Measurements from ENCODE around the gene BCL10. TPM values are rescaled to one million over a fixed set of nuclear protein-coding genes. Genes with fewer than 3 reads are reported as not detected.

Gene BCL10
- total and polyA plus RNA-seq, 7 experiments from 2014 or later: 17.4 to 53.0 (median 33.1) TPM

DNA sequence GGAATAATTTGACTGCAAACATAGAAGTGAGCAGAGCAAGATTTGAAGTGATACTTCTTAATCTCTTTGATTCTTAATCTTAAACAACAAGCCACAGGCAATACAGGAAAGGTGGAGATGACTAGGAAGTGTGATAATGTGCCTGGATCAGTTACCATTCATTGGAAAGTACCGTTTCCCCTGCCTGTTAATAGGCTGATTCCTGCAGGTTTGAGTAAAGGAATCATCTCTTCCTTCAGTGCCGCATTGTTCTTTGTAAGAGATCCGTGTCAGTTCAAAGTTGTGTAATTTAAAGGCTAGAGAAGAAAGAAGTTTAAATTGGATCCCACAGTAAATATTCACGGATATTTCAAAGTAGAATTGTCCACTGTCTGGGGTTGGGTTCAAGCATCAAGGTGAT lies 43.5 kb upstream of the BCL10 start:
- Histone ChIP-seq H3K27ac (ENCODE audit: low read depth, low read length) (no peak overlapping the region), H3K36me3 (ENCODE audit: control insufficient read depth in 2 of 3, insufficient read depth in 3 of 3, low read length in 3 of 3) (no peaks in the 10 kb centered on the region), H3K4me1 (ENCODE audit: control insufficient read depth in 2 of 2, insufficient read depth in 2 of 2, low read length in 2 of 2) (no peaks in the 10 kb centered on the region), H3K27me3 (ENCODE audit: control insufficient read depth in 2 of 2, insufficient read depth in 2 of 2, low read length in 2 of 2) (peaks cover 0 to 3% of the 10 kb centered on the region in 2 donors), H3K4me3 (ENCODE audit: low read length) (no peak overlapping the region), H3K9me3 (ENCODE audit: control insufficient read depth in 2 of 3, low read length in 3 of 3) (no peaks in the 10 kb centered on the region)
- ATAC-seq (no peak), DNase-seq (no peak)
- Mint-ChIP-seq H3K9me3 (no peaks in the 10 kb centered on the region), H3K4me1 (peaks cover 0 to 6% (median 0%) of the 10 kb centered on the region in 7 donors), H3K4me3 (no peak overlapping the region), H3K27ac (no peak overlapping the region), H3K36me3 (no peaks in the 10 kb centered on the region), H3K27me3 (peaks cover 17 to 49% (median 26%) of the 10 kb centered on the region in 5 donors)
- ChIA-PET POLR2A (interaction anchor here (0.5 kb wide), 1 partner anchor 33 kb away, joined by 4 read pairs; no protein-coding TSS in a partner anchor), CTCF (no interaction called here)
- intact Hi-C loops (cut with micrococcal nuclease): no loop called here

DNA sequence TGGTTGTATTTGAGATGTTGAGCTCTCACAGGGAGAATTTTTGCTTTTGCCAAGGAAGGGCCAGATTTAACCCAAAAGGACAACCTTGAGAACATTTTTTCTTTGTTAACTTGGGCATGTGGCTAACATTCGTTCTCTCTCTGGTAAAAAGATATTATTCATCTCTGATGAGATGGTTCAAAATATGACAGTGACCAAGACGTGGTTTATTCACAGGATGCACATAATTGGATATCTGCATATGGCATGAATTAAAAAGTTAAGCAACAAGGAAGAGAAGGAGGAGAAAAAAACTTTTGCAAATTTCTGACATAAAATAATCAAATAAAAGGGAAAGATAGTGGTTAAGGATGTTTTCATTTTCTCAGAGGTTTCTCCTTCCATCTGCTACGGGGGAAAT lies 43.1 kb upstream of the BCL10 start:
- intact Hi-C loops (cut with micrococcal nuclease): no loop called here
- Mint-ChIP-seq H3K9me3 (no peaks in the 10 kb centered on the region), H3K4me3 (no peak overlapping the region)

DNA sequence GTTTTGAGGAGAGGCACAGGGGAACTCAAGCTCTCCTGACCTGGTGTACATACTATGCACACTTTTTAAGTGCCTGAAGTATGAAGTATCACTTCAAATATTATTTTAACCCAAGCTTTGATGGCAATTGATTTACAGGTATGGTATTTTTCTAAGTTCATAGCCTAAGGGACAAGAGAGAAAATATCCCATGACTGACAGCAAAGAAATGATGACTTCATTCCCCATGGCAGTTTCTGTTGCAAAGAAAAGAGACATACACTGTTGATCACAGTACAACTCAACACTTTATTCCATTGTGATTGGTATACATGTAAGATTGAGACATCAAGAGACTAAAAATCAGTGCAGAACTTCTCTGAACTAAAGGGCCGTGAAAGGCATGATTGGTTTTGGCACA lies 41.8 kb upstream of the BCL10 start:
- Histone ChIP-seq H3K4me1 (ENCODE audit: control insufficient read depth in 2 of 2, insufficient read depth in 2 of 2, low read length in 2 of 2) (no peaks in the 10 kb centered on the region), H3K27me3 (ENCODE audit: control insufficient read depth in 2 of 2, insufficient read depth in 2 of 2, low read length in 2 of 2) (peaks cover 0 to 3% of the 10 kb centered on the region in 2 donors), H3K36me3 (ENCODE audit: control insufficient read depth in 2 of 3, insufficient read depth in 3 of 3, low read length in 3 of 3) (no peaks in the 10 kb centered on the region), H3K27ac (ENCODE audit: low read depth, low read length) (no peak overlapping the region), H3K9me3 (ENCODE audit: control insufficient read depth in 2 of 3, low read length in 3 of 3) (no peaks in the 10 kb centered on the region), H3K4me3 (ENCODE audit: low read length) (no peak overlapping the region)
- no peaks in the 10 kb centered on the region for H3K36me3 Mint-ChIP-seq
- intact Hi-C loops (cut with micrococcal nuclease): no loop called here
- no peaks in the 10 kb centered on the region for H3K9me3 Mint-ChIP-seq
- no peak overlapping the region for H3K27ac Mint-ChIP-seq
- no peak for DNase-seq
- CTCF ChIA-PET: no interaction called here
- H3K4me1 Mint-ChIP-seq: peaks cover 0 to 6% (median 0%) of the 10 kb centered on the region in 7 donors
- peaks cover 24 to 54% (median 37%) of the 10 kb centered on the region in 5 donors for H3K27me3 Mint-ChIP-seq
- no peak for ATAC-seq
- POLR2A ChIA-PET: no interaction called here
- no peak overlapping the region for H3K4me3 Mint-ChIP-seq

More for the DNA sequence above, 43.1 kb upstream of the BCL10 start:
- ATAC-seq: no peak
- Histone ChIP-seq H3K27ac (ENCODE audit: low read depth, low read length) (no peak overlapping the region), H3K9me3 (ENCODE audit: control insufficient read depth in 2 of 3, low read length in 3 of 3) (no peaks in the 10 kb centered on the region), H3K4me1 (ENCODE audit: control insufficient read depth in 2 of 2, insufficient read depth in 2 of 2, low read length in 2 of 2) (no peaks in the 10 kb centered on the region), H3K27me3 (ENCODE audit: control insufficient read depth in 2 of 2, insufficient read depth in 2 of 2, low read length in 2 of 2) (peaks cover 0 to 3% of the 10 kb centered on the region in 2 donors), H3K4me3 (ENCODE audit: low read length) (no peak overlapping the region), H3K36me3 (ENCODE audit: control insufficient read depth in 2 of 3, insufficient read depth in 3 of 3, low read length in 3 of 3) (no peaks in the 10 kb centered on the region)
- CTCF ChIA-PET: no interaction called here
- Mint-ChIP-seq H3K27ac (no peak overlapping the region), H3K4me1 (peaks cover 0 to 6% (median 0%) of the 10 kb centered on the region in 7 donors), H3K36me3 (no peaks in the 10 kb centered on the region), H3K27me3 (peaks cover 19 to 53% (median 31%) of the 10 kb centered on the region in 5 donors)
- POLR2A ChIA-PET: no interaction called here
- no peak for DNase-seq

DNA sequence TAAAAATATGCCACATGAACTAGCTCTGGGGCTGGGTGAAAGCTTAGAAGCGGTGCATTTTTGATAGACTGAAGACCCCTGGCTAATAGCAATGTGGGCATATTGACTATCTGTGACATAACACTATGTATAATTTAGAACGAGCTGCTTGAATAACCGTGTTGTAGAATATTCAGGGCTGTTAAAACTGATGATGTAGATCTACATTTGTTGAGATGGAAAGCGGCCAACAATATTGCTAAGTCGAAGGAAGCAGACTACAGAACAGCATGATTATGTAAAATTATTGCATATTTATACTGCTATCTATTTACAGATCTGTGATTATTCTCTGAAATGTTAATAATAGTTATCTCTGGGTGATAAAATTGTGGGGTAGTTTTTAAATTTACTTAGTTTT lies 41.1 kb upstream of the BCL10 start:
- POLR2A ChIA-PET: no interaction called here
- Mint-ChIP-seq H3K36me3 (no peaks in the 10 kb centered on the region), H3K4me3 (no peak overlapping the region), H3K27me3 (peaks cover 29 to 55% (median 38%) of the 10 kb centered on the region in 5 donors), H3K9me3 (no peaks in the 10 kb centered on the region), H3K27ac (no peak overlapping the region), H3K4me1 (peaks cover 0 to 6% (median 0%) of the 10 kb centered on the region in 7 donors)
- no peak overlapping the region for H3K27ac ChIP-seq (ENCODE audit: low read depth, low read length)
- intact Hi-C loops (cut with micrococcal nuclease): no loop called here
- H3K4me1 ChIP-seq (ENCODE audit: control insufficient read depth in 2 of 2, insufficient read depth in 2 of 2, low read length in 2 of 2): no peaks in the 10 kb centered on the region
- ATAC-seq (no peak), DNase-seq (no peak)
- CTCF ChIA-PET: no interaction called here
- peaks cover 0 to 3% of the 10 kb centered on the region in 2 donors for H3K27me3 ChIP-seq (ENCODE audit: control insufficient read depth in 2 of 2, insufficient read depth in 2 of 2, low read length in 2 of 2)
- H3K36me3 ChIP-seq (ENCODE audit: control insufficient read depth in 2 of 3, insufficient read depth in 3 of 3, low read length in 3 of 3): no peaks in the 10 kb centered on the region
- no peak overlapping the region for H3K4me3 ChIP-seq (ENCODE audit: low read length)
- no peaks in the 10 kb centered on the region for H3K9me3 ChIP-seq (ENCODE audit: control insufficient read depth in 2 of 3, low read length in 3 of 3)

DNA sequence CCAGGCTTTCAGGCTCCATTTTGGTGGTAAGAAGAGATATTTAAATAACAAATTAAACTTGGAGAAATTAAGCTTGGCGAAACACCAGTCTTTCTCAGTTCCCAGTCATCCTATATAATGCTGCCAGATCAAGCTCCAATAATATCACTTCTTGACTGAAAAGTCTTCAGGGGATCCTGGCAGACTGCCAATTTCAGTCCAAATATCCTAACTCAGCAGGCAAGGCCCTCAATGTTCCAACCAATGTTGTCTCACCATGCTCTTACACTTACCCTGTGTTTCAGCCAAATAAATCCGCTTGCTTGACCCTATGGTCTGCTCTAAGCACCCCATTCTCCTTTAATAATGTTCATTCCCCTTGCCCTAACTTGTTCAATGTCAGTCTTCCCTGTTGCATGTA lies 39.9 kb upstream of the BCL10 start:
- no peaks in the 10 kb centered on the region for H3K36me3 ChIP-seq (ENCODE audit: control insufficient read depth in 2 of 3, insufficient read depth in 3 of 3, low read length in 3 of 3)
- DNase-seq (no peak), ATAC-seq (no peak)
- H3K9me3 ChIP-seq (ENCODE audit: control insufficient read depth in 2 of 3, low read length in 3 of 3): no peaks in the 10 kb centered on the region
- intact Hi-C loops (cut with micrococcal nuclease): no loop called here
- no peaks in the 10 kb centered on the region for H3K4me1 ChIP-seq (ENCODE audit: control insufficient read depth in 2 of 2, insufficient read depth in 2 of 2, low read length in 2 of 2)
- Mint-ChIP-seq H3K9me3 (no peaks in the 10 kb centered on the region), H3K27me3 (peaks cover 35 to 62% (median 42%) of the 10 kb centered on the region in 5 donors), H3K4me1 (peaks cover 0 to 4% (median 0%) of the 10 kb centered on the region in 7 donors), H3K36me3 (no peaks in the 10 kb centered on the region), H3K27ac (no peak overlapping the region), H3K4me3 (no peak overlapping the region)
- POLR2A ChIA-PET: no interaction called here
- no peak overlapping the region for H3K27ac ChIP-seq (ENCODE audit: low read depth, low read length)
- CTCF ChIA-PET: no interaction called here
- peaks cover 0 to 3% of the 10 kb centered on the region in 2 donors for H3K27me3 ChIP-seq (ENCODE audit: control insufficient read depth in 2 of 2, insufficient read depth in 2 of 2, low read length in 2 of 2)
- H3K4me3 ChIP-seq (ENCODE audit: low read length): no peak overlapping the region

DNA sequence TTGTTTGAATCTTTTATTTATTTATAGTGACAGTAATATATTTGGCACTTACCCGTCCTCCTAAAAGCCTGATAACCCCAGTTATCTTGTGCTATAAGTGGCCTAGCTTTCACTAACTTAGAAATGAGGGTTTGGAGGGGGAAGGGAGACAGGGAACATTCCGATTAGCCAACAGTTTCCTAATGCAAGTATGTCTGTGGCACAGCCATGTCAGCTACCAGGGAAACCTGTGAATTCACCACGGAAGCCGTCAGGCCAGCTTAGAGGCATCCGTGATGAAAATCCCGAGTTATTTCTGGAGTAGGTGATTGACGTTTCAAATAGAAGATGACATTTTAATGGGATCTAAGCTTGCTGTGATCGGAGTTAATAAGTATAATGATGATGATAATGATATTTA lies 39.4 kb upstream of the BCL10 start:
- intact Hi-C loops (cut with micrococcal nuclease): no loop called here
- CTCF ChIA-PET: no interaction called here
- no peaks in the 10 kb centered on the region for H3K36me3 ChIP-seq (ENCODE audit: control insufficient read depth in 2 of 3, insufficient read depth in 3 of 3, low read length in 3 of 3)
- H3K27ac ChIP-seq (ENCODE audit: low read depth, low read length): no peak overlapping the region
- no peak overlapping the region for H3K4me3 ChIP-seq (ENCODE audit: low read length)
- ATAC-seq (no peak), DNase-seq (no peak)
- Mint-ChIP-seq H3K9me3 (no peaks in the 10 kb centered on the region), H3K27ac (no peak overlapping the region), H3K4me3 (no peak overlapping the region), H3K36me3 (no peaks in the 10 kb centered on the region), H3K4me1 (peaks cover 0 to 2% (median 0%) of the 10 kb centered on the region in 7 donors), H3K27me3 (peaks cover 36 to 63% (median 43%) of the 10 kb centered on the region in 5 donors)
- no peaks in the 10 kb centered on the region for H3K9me3 ChIP-seq (ENCODE audit: control insufficient read depth in 2 of 3, low read length in 3 of 3)
- no peaks in the 10 kb centered on the region for H3K4me1 ChIP-seq (ENCODE audit: control insufficient read depth in 2 of 2, insufficient read depth in 2 of 2, low read length in 2 of 2)
- POLR2A ChIA-PET: no interaction called here
- H3K27me3 ChIP-seq (ENCODE audit: control insufficient read depth in 2 of 2, insufficient read depth in 2 of 2, low read length in 2 of 2): peaks cover 0 to 3% of the 10 kb centered on the region in 2 donors

DNA sequence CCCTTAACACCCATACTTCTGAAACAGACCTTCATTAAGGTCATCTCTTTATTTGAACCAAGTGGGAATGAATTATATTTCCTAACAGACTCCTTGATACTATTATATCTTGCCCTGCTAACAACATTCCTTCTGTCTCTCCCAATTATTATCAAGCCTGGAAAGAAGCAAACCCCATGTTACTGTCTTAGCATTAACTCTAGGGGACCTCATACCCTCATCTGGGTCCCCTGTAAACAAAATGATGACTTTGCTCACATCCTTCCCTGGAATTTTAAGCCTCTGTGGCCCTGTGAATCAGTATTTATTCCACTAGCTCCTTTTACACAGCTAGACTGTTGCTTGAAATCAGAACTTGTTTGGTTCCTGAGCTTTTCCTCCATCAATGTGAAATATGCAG lies 38.3 kb upstream of the BCL10 start:
- no peaks in the 10 kb centered on the region for H3K4me1 Mint-ChIP-seq
- no peaks in the 10 kb centered on the region for H3K9me3 Mint-ChIP-seq
- ChIA-PET POLR2A (interaction anchor here (0.6 kb wide), 1 partner anchor 75 kb away, joined by 3 read pairs; no protein-coding TSS in a partner anchor), CTCF (no interaction called here)
- Histone ChIP-seq H3K36me3 (ENCODE audit: control insufficient read depth in 2 of 3, insufficient read depth in 3 of 3, low read length in 3 of 3) (no peaks in the 10 kb centered on the region), H3K4me1 (ENCODE audit: control insufficient read depth in 2 of 2, insufficient read depth in 2 of 2, low read length in 2 of 2) (no peaks in the 10 kb centered on the region), H3K4me3 (ENCODE audit: low read length) (no peak overlapping the region), H3K27ac (ENCODE audit: low read depth, low read length) (no peak overlapping the region), H3K27me3 (ENCODE audit: control insufficient read depth in 2 of 2, insufficient read depth in 2 of 2, low read length in 2 of 2) (peaks cover 0 to 3% of the 10 kb centered on the region in 2 donors), H3K9me3 (ENCODE audit: control insufficient read depth in 2 of 3, low read length in 3 of 3) (no peaks in the 10 kb centered on the region)
- intact Hi-C loops (cut with micrococcal nuclease): no loop called here
- no peak overlapping the region for H3K27ac Mint-ChIP-seq
- DNase-seq: no peak
- peaks cover 41 to 65% (median 47%) of the 10 kb centered on the region in 5 donors for H3K27me3 Mint-ChIP-seq
- ATAC-seq: no peak
- H3K36me3 Mint-ChIP-seq: no peaks in the 10 kb centered on the region
- no peak overlapping the region for H3K4me3 Mint-ChIP-seq
